ENCODE measurements around the gene SATB2. TPM values are rescaled to one million over a fixed set of nuclear protein-coding genes. Genes with fewer than 3 reads are reported as not detected.

The SATB2 gene
- total RNA-seq, 1 experiment from 2014 or later, result 22.1 TPM

DNA sequence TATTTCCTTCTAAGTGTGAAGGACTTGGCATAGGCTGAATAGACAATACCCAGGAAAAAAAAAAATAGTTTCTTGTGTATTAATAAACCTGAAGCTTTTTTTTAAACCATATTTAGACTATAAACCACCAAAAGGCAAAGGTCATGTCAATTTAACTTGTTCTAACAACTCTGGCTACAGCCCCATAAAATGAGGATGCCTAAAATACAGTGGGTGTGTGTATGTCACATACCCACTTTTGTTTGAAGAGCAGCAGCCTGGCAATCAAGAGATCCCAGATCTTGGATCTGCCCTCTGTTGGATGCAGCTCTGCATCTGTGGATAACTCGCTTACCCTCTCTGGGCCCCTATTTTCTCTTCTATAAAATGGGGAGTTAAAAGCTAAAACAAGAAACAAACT is 65.4 kb downstream of the SATB2 start:
- H3K4me1 Mint-ChIP-seq, result no peaks in the 10 kb centered on the region
- no peak overlapping the region for H3K4me3 Mint-ChIP-seq
- ATAC-seq, result no peak
- no peak overlapping the region for H3K27ac Mint-ChIP-seq
- H3K27me3 Mint-ChIP-seq (ENCODE audit: low read depth), result no peaks in the 10 kb centered on the region
- ChIA-PET CTCF (no interaction called here), POLR2A (no interaction called here)
- TF ChIP-seq NFE2L1 (CRISPR knock-in tag; IDR thresholded peaks at IDR 0.05), result no peak
- TF ChIP-seq ESRRA (CRISPR knock-in tag; IDR thresholded peaks at IDR 0.05; ENCODE audit: borderline replicate concordance), result no peak
- no peak for TF ChIP-seq ZNF138 (CRISPR knock-in tag; conservative IDR thresholded peaks at IDR 0.05)
- no peak for TF ChIP-seq ZNF512 (CRISPR knock-in tag; IDR thresholded peaks at IDR 0.05; ENCODE audit: borderline replicate concordance)
- no peak for TF ChIP-seq JUN (CRISPR knock-in tag; IDR thresholded peaks at IDR 0.05)
- no peak for TF ChIP-seq ZNF532 (CRISPR knock-in tag; IDR thresholded peaks at IDR 0.05; ENCODE audit: borderline replicate concordance)
- TF ChIP-seq, protein P1, sequence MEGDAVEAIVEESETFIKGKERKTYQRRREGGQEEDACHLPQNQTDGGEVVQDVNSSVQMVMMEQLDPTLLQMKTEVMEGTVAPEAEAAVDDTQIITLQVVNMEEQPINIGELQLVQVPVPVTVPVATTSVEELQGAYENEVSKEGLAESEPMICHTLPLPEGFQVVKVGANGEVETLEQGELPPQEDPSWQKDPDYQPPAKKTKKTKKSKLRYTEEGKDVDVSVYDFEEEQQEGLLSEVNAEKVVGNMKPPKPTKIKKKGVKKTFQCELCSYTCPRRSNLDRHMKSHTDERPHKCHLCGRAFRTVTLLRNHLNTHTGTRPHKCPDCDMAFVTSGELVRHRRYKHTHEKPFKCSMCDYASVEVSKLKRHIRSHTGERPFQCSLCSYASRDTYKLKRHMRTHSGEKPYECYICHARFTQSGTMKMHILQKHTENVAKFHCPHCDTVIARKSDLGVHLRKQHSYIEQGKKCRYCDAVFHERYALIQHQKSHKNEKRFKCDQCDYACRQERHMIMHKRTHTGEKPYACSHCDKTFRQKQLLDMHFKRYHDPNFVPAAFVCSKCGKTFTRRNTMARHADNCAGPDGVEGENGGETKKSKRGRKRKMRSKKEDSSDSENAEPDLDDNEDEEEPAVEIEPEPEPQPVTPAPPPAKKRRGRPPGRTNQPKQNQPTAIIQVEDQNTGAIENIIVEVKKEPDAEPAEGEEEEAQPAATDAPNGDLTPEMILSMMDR (IDR thresholded peaks at IDR 0.05), result no peak
- no peak for TF ChIP-seq NFYB (CRISPR knock-in tag; conservative IDR thresholded peaks at IDR 0.05; ENCODE audit: low read depth)
- TF ChIP-seq ATF6 (CRISPR knock-in tag; IDR thresholded peaks at IDR 0.05), result no peak
- TF ChIP-seq NR1H2 (CRISPR knock-in tag; IDR thresholded peaks at IDR 0.05), result no peak
- TF ChIP-seq GRHL2 (CRISPR knock-in tag; IDR thresholded peaks at IDR 0.05; ENCODE audit: insufficient replicate concordance, severe bottlenecking), result no peak
- no peak for TF ChIP-seq RELA (CRISPR knock-in tag; IDR thresholded peaks at IDR 0.05; ENCODE audit: borderline replicate concordance)
- TF ChIP-seq, protein P2, sequence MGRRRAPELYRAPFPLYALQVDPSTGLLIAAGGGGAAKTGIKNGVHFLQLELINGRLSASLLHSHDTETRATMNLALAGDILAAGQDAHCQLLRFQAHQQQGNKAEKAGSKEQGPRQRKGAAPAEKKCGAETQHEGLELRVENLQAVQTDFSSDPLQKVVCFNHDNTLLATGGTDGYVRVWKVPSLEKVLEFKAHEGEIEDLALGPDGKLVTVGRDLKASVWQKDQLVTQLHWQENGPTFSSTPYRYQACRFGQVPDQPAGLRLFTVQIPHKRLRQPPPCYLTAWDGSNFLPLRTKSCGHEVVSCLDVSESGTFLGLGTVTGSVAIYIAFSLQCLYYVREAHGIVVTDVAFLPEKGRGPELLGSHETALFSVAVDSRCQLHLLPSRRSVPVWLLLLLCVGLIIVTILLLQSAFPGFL (CRISPR knock-in tag; IDR thresholded peaks at IDR 0.05; ENCODE audit: borderline replicate concordance), result no peak
- TF ChIP-seq ZNF416 (CRISPR knock-in tag; IDR thresholded peaks at IDR 0.05), result no peak
- no peak for TF ChIP-seq MLX (CRISPR knock-in tag; IDR thresholded peaks at IDR 0.05)
- TF ChIP-seq EMX1 (CRISPR knock-in tag; IDR thresholded peaks at IDR 0.05), result no peak
- TF ChIP-seq CREB1 (CRISPR knock-in tag; IDR thresholded peaks at IDR 0.05), result no peak
- TF ChIP-seq NFATC4 (CRISPR knock-in tag; IDR thresholded peaks at IDR 0.05), result no peak
- no peak for TF ChIP-seq TEAD4 (CRISPR knock-in tag; IDR thresholded peaks at IDR 0.05)
- no peak for TF ChIP-seq NR2C2 (CRISPR knock-in tag; IDR thresholded peaks at IDR 0.05)
- no peaks in the 10 kb centered on the region for H3K9me3 Mint-ChIP-seq
- 0 out of 2 replicates have a peak, but pooled peaks cover 4% of the 10 kb centered on the region for H3K36me3 Mint-ChIP-seq
- DNase-seq (ENCODE audit: low spot score), result no peak

Data from WTC11 (cell line).